Inflammatory macrophage treated with lipopolysaccharide for 4 hours (primary cell): ENCODE measurements around the gene PCK2.

Source experiments
- DNase-seq: peaks from one replicate; pipeline ENCODE4 v3.0.0-alpha.2; 2020

The PCK2 gene

DNA sequence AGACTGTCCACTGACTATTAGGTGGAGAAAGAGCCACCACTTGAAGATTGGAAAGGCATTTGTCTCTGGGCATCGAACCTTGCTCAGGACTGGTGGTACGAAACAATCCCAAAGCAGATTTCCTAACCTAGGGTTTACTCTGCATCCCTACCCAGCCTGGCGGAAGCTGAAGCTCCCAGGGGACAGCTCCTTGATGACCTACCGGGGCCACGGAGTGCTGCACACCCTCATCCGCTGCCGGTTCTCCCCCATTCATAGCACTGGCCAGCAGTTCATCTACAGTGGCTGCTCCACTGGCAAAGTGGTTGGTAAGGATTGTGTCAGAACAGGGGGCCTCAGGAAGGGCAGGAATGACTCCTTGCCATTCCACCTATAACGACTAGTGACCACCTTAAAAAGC, 27.1 kb downstream of the PCK2 start:
- no peak for DNase-seq

GRCh38 chr14:24122416-24122815, 28.3 kb downstream of the PCK2 start:
- no peak for DNase-seq

- no peak for DNase-seq
Observed at GRCh38 chr14:24122898-24123297, 28.8 kb downstream of the PCK2 start.

DNA sequence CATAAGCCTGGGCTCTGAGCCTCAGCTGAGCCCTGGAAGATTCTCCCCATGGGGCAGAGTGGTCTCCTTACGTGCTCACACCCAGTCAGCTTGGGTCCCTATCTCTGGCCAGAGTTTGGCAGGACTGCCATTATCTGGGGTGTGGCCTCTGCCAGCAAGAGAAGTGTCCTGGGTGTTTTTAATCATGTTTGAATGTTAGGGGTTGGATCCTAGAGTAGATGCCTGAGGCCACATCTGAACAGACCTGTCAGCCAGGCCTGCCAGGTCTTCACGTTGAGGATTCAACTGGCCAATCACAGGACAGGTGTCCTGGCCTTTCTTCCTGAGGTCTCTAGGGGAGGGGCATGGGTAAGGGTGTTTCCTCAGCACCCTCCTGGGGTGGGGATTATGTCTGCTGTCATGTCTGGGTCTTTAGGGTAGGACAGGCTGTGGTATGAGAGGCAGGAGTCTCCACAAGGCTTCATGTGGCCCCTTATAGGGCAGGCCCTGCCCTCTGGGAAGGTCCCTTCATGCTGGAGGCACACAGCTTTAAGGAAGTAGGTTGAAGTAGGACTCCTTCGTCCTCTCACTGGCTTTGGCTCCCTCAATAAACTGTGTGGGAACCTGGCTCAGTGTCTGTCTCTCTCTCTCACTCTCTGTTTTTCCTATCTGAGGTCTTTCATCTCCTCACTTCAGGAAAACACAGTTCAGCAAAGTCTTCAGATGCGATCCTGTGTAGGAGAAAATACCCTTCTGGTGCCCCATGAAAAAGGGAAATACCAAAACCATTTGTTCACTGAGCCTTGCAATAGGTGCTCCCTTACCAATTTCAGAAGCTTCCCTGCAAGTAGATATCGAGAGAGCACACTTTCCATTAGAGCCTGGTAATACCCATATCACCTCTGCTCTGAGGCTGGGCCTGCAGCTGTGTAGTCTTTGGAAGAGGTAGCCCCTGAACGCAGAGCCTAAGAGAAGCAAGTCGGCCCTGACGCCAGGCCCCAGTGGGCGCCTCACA, 29.6 kb downstream of the PCK2 start:
- no peak for DNase-seq

DNA sequence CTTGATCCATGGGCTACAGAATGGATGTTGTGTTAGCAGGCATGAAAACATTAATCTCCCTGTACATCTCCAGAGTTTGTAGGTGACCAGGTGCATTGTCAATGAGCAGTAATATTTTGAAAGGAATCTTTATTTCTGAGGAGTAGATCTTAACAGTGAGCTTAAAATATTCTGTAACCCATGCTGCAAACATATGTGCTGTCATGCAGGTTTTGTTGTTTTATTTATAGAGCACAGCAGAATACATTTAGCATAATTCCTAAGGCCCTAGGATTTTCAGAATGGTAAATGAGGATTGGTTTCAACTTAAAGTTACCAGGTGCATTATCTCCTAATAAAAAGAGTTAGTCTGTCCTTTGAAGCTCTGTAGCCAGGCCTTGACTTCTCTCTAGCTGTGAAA, 32.8 kb downstream of the PCK2 start:
- DNase-seq = no peak

DNA sequence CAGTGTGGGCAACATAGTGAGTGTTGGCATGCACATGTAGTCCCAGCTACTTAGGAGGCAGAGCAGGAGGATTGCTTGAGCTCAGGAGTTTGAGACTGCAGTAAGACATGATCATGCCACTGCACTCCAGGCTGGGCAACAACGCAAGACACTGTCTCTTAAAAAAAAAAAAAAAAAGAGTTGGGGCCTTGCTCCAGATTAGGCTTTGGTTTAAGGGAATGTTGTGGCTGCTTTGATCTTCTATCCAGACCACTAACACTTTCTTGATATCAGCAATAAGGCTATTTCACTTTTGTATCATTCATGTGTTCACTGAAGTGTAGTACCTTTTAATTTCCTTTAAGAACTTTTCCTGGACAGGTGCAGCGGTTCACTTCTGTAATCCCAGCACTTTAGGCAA, 33.6 kb downstream of the PCK2 start:
- no peak for DNase-seq

DNA sequence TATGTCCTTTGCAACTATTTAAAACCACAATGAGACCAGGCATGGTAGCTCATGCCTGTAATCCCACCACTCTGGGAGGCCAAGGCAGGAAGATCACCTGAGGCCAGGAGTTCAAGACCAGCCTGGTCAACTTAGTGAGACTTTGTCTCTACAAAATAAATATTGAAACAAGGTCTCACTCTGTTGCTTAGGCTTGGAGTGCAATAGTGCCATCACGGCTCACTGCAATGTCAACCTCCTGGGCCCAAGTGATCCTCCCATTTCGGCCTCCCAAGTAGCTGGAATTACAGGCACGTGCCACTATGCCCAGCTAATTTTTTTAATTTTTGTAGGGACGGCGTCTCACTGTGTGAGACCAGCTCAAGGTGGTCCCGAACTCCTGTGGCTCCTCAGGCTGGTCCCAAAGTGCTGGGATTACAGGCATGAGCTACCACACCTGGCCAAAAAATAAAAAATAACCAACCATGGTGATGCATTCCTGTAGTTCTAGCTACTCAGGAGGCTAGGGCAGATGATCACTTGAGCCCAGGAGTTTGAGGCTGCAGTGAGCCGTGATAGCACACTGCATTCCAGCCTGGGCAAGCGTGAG, 35.4 kb downstream of the PCK2 start:
- no peak for DNase-seq

DNA sequence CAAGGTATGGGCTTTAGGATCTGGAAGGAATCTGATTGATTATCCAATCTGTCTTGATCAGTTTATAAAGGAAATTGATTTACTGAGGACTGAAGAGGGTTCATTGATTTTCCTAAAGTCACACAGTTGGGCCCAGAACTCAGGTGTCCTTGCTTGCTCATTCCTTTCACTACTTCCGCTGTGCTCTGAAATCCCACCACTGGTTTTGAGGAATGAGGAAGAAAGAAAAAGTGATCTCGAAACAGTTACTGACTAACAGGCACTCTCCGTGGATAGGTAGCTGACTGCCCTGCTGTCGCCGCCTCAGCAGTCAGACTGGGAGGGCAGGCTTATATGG, 36.2 kb downstream of the PCK2 start, which contains the start of gene FITM1:
FITM1 (plus strand) TSS at position 280 of the 337 bp plus-strand sequence. CDS start 905 bp downstream, outside the sequence.
- no peak for DNase-seq

- no peak for DNase-seq
Observed at GRCh38 chr14:24130717-24131548, 36.8 kb downstream of the PCK2 start.

- no peak for DNase-seq
Observed at GRCh38 chr14:24131549-24131966, 37.4 kb downstream of the PCK2 start.

DNA sequence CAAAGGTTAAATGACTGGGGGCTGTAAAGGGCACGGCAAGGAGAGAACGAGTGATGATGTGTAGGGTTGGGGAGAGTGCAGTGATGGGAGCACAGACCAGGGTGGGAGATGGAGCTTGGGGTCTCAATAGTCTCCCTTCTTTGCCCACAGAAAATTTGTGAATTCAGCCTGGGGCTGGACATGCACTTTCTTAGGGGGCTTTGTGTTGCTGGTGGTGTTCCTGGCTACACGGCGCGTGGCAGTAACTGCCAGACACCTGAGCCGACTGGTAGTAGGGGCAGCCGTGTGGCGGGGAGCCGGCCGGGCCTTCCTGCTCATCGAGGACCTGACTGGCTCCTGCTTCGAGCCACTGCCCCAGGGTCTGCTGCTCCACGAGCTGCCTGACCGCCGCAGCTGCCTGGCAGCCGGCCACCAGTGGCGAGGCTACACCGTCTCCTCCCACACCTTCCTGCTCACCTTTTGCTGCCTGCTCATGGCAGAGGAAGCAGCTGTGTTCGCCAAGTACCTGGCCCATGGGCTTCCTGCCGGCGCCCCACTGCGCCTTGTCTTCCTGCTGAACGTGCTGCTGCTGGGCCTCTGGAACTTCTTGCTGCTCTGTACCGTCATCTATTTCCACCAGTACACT, 38.1 kb downstream of the PCK2 start:
- DNase-seq = no peak

GRCh38 chr14:24132976-24133375, 38.9 kb downstream of the PCK2 start:
- no peak for DNase-seq

- no peak for DNase-seq
Observed at GRCh38 chr14:24133735-24134134, 39.6 kb downstream of the PCK2 start.

DNA sequence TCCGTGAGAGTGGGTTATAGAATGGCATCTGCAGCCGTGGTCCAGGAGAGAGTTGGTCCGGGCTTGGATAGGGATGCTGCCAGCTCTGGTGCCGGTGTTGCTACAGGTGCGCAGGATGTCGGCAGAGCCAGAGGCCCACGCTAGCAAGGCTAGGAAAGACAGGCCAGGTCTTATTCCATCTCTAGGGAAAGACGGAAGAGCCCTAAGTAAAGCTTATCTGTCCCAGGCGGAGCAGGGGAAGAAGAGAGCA, 41.4 kb downstream of the PCK2 start:
- no peak for DNase-seq

GRCh38 chr14:24135834-24136683, 41.9 kb downstream of the PCK2 start, which contains the start of gene PSME1:
Gene PSME1 (plus strand): TSS chr14:24136194. CDS start chr14:24136263, 69 bp downstream.
- peak; percentile 93 for DNase-seq

DNA sequence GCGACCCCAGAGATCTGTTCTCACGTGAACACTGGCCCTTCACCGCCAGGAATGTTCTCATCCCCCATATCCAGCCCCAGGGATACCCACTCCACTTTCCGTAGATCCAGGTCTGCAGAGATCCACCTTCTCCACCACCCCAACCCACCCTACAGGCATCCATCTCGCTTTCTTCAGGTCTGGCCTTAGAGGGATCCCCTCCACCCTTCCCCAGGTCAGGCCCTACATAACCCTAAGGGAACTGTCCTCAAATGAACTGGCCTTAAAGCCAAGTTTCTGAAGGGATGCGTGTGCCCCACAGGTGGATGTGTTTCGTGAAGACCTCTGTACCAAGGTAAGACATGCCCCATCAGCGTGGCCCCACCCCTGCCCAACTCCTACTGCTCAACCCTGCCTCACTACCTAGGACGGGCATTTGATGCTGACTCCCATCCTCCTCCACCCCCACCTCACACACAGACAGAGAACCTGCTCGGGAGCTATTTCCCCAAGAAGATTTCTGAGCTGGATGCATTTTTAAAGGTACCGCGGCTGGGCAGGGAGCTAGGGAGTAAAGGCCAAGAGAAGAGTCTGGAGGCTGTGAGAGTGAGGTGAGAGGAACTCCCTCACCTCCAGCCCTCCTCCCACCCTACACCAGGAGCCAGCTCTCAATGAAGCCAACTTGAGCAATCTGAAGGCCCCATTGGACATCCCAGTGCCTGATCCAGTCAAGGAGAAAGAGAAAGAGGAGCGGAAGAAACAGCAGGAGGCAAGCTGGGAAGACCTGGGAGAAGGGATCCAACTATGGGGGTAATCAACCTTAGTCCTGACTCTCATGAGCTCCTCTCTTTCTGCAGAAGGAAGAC, 42.8 kb downstream of the PCK2 start:
- DNase-seq = no peak

GRCh38 chr14:24137529-24138395, 43.7 kb downstream of the PCK2 start:
- peak; percentile 11 for DNase-seq

DNA sequence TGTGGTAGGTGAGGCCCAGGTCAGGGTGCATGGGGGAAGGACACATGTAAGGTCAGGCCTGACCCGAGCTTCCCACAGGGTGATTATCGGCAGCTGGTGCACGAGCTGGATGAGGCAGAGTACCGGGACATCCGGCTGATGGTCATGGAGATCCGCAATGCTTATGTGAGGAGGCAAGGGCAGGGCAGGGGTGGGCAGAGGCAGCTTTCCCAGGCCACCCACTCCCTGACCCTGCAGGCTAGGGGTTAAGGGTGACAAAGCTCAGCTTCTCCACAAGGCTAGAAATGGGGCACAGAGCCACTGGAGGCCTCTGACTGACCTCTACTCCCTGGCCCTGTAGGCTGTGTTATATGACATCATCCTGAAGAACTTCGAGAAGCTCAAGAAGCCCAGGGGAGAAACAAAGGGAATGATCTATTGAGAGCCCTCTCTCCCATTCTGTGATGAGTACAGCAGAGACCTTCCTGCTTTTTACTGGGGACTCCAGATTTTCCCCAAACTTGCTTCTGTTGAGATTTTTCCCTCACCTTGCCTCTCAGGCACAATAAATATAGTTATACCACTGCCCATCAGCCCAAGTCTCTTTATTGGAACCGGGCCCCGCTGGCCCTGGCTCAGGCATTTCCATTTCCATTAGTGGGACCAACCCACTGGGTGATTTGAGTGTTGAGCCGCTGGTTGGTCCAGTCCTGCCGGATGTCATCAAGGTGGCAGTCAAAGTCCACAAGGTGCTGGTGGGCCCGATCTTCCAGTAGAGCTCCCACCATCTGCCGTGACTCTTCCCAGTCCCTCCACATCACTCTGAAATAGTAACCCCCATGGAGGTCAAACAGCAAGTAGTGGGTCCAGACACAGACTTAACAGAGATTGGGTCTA, 44.5 kb downstream of the PCK2 start:
- DNase-seq = no peak
